MCF 10A (cell line): ENCODE measurements around the gene MAGI1. TPM values are rescaled to one million over a fixed set of nuclear protein-coding genes. Genes with fewer than 3 reads are reported as not detected.

Experiments used
- BruUV-seq: library from RNA; stranded (reverse); fragments of 400-500 nt; replicated peaks from 2 replicates; lab custom pipeline; 2021; lab: Mats Ljungman, UMichigan
- CTCF ChIA-PET: fragments of 300-600 bp; sonication (Branson Sonifier 250); formaldehyde crosslinking; extraction: SDS; loops from one replicate; lab custom pipeline; 2021; ENCODE audit warnings: antibody characterized with exemption, inconsistent platforms; lab: Yijun Ruan, JAX
- POLR2A ChIA-PET: fragments of 300-600, 350-650 bp; sonication (Branson Sonifier 250); formaldehyde crosslinking; extraction: SDS; loops from one replicate; lab custom pipeline; 2020; ENCODE audit warnings: antibody characterized with exemption, inconsistent platforms; lab: Yijun Ruan, JAX
- DNase-seq: peaks from one replicate; pipeline ENCODE4 v3.0.0-alpha.2; 2018; ENCODE audit not compliant: unreplicated experiment
- H3K27ac Mint-ChIP-seq: one replicate; pipeline ENCODE4 v1.8.0; 2022; ENCODE audit warnings: mild to moderate bottlenecking, low read depth, mixed read lengths; ENCODE audit not compliant: unreplicated experiment
- H3K27me3 Mint-ChIP-seq: one replicate; pipeline ENCODE4 v1.8.0; 2022; ENCODE audit warnings: mixed read lengths; ENCODE audit not compliant: insufficient read depth, unreplicated experiment
- H3K36me3 Mint-ChIP-seq: one replicate; pipeline ENCODE4 v1.8.0; 2022; ENCODE audit warnings: mild to moderate bottlenecking, moderate library complexity, mixed read lengths; ENCODE audit not compliant: insufficient read depth, unreplicated experiment
- H3K4me1 Mint-ChIP-seq: one replicate; pipeline ENCODE4 v1.8.0; 2022; ENCODE audit warnings: mixed read lengths; ENCODE audit not compliant: insufficient read depth, unreplicated experiment
- H3K4me3 Mint-ChIP-seq: one replicate; pipeline ENCODE4 v1.8.0; 2022; ENCODE audit warnings: mild to moderate bottlenecking, moderate library complexity, mixed read lengths; ENCODE audit not compliant: unreplicated experiment
- H3K9me3 Mint-ChIP-seq: one replicate; pipeline ENCODE4 v1.8.0; 2022; ENCODE audit warnings: mixed read lengths; ENCODE audit not compliant: unreplicated experiment
- CTCF ChIP-seq: fragments of 200-600 bp; IDR thresholded peaks from one replicate; pipeline ENCODE4 v1.8.0; 2022; ENCODE audit warnings: antibody characterized with exemption, mild to moderate bottlenecking; ENCODE audit not compliant: unreplicated experiment
- intact Hi-C: fragments of 100-400 bp; cut with micrococcal nuclease; formaldehyde crosslinking; loops from 2 replicates; pipeline ENCODE4 v1.14.1; 2022
- total RNA-seq: library from RNA; stranded (reverse); gene quantifications from 2 replicates; pipeline ENCODE4 v1.2.3, GENCODE V29; 2022

The MAGI1 gene
- total RNA-seq, 1 experiment from 2014 or later = 6.2 TPM

- TF ChIP-seq CTCF = no peak
- intact Hi-C loops = no loop called here
- Mint-ChIP-seq H3K36me3 (no peaks in the 10 kb centered on the region), H3K27ac (no peak overlapping the region), H3K4me3 (no peak overlapping the region), H3K27me3 (no peaks in the 10 kb centered on the region), H3K9me3 (no peaks in the 10 kb centered on the region), H3K4me1 (peaks cover 11% of the 10 kb centered on the region)
- POLR2A ChIA-PET = no interaction called here
- BruUV-seq = no TSS peak
- DNase-seq = no peak
- CTCF ChIA-PET = interaction anchor here (0.9 kb wide), 1 partner anchor 36 kb away, joined by 3 read pairs; no protein-coding TSS in a partner anchor
These were observed 474.2 kb downstream of the MAGI1 start for GRCh38 chr3:65564483-65564882.

- no peak for TF ChIP-seq CTCF
- no peaks in the 10 kb centered on the region for H3K36me3 Mint-ChIP-seq
These were observed 474.9 kb downstream of the MAGI1 start for GRCh38 chr3:65563861-65564260.

GRCh38 chr3:65562447-65562846 is 476.3 kb downstream of the MAGI1 start:
- Mint-ChIP-seq H3K36me3 (no peaks in the 10 kb centered on the region), H3K9me3 (no peaks in the 10 kb centered on the region), H3K27ac (no peak overlapping the region), H3K27me3 (no peaks in the 10 kb centered on the region), H3K4me1 (no peaks in the 10 kb centered on the region), H3K4me3 (no peak overlapping the region)
- BruUV-seq = no TSS peak
- ChIA-PET POLR2A (no interaction called here), CTCF (interaction anchor here (1.2 kb wide), 1 partner anchor 327 kb away, joined by 3 read pairs; no protein-coding TSS in a partner anchor)
- TF ChIP-seq CTCF = no peak
- DNase-seq = no peak
- intact Hi-C loops = no loop called here

More at GRCh38 chr3:65563861-65564260, 474.9 kb downstream of the MAGI1 start:
- no peak overlapping the region for H3K27ac Mint-ChIP-seq
- intact Hi-C loops = no loop called here
- BruUV-seq = no TSS peak
- H3K9me3 Mint-ChIP-seq = no peaks in the 10 kb centered on the region
- H3K27me3 Mint-ChIP-seq = no peaks in the 10 kb centered on the region
- H3K4me1 Mint-ChIP-seq = peaks cover 7% of the 10 kb centered on the region
- H3K4me3 Mint-ChIP-seq = no peak overlapping the region
- ChIA-PET POLR2A (no interaction called here), CTCF (no interaction called here)
- DNase-seq = no peak

GRCh38 chr3:65561617-65562016 is 477.1 kb downstream of the MAGI1 start:
- TF ChIP-seq CTCF = no peak
- H3K27me3 Mint-ChIP-seq = no peaks in the 10 kb centered on the region
- intact Hi-C loops = no loop called here
- H3K9me3 Mint-ChIP-seq = no peaks in the 10 kb centered on the region
- H3K4me1 Mint-ChIP-seq = no peaks in the 10 kb centered on the region
- no peak overlapping the region for H3K27ac Mint-ChIP-seq
- CTCF ChIA-PET = interaction anchor here (1.1 to 1.6 kb wide), 2 partner anchors 8 to 111 kb away, joined by 3 to 7 read pairs; no protein-coding TSS in a partner anchor
- POLR2A ChIA-PET = no interaction called here
- no peaks in the 10 kb centered on the region for H3K36me3 Mint-ChIP-seq
- DNase-seq = no peak
- no TSS peak for BruUV-seq
- H3K4me3 Mint-ChIP-seq = no peak overlapping the region
